Measurements from ENCODE around the gene PSME3IP1.
"Not testable (repeated sequence)": the region's sequence is repeated elsewhere in the genome, so short reads cannot be mapped to it uniquely, and the experiment has no call there.

PSME3IP1 gene

GRCh38 chr16:57194512-57194911, 8.7 kb upstream of the PSME3IP1 start:
- Histone ChIP-seq H3K27ac (ENCODE audit: low read length) (no peak overlapping the region), H3K4me1 (ENCODE audit: insufficient read depth, low read length) (no peaks in the 10 kb centered on the region), H3K36me3 (ENCODE audit: insufficient read depth, low read depth, low read length) (no peaks in the 10 kb centered on the region), H3K9ac (ENCODE audit: low read depth, low read length) (no peak overlapping the region), H3K9me3 (ENCODE audit: insufficient read depth, low read depth, low read length) (no peaks in the 10 kb centered on the region), H3K27me3 (ENCODE audit: insufficient read depth, low read length) (no peaks in the 10 kb centered on the region), H3K4me3 (ENCODE audit: low read length) (no peak overlapping the region)

GRCh38 chr16:57192720-57193486, 7.1 kb upstream of the PSME3IP1 start:
- no peaks in the 10 kb centered on the region for H3K36me3 ChIP-seq (ENCODE audit: insufficient read depth, low read depth, low read length)
- peaks cover under 1% of the 10 kb centered on the region; the same call in 1 of the 2 replicates for H3K4me1 ChIP-seq (ENCODE audit: insufficient read depth, low read length)
- H3K4me3 ChIP-seq (ENCODE audit: low read length) = no peak overlapping the region
- no peak overlapping the region for H3K27ac ChIP-seq (ENCODE audit: low read length)
- no peaks in the 10 kb centered on the region for H3K9me3 ChIP-seq (ENCODE audit: insufficient read depth, low read depth, low read length)
- no peak overlapping the region for H3K9ac ChIP-seq (ENCODE audit: low read depth, low read length)
- no peaks in the 10 kb centered on the region for H3K27me3 ChIP-seq (ENCODE audit: insufficient read depth, low read length)

GRCh38 chr16:57192146-57192545, 6.3 kb upstream of the PSME3IP1 start:
- H3K4me3 ChIP-seq (ENCODE audit: low read length) = no peak overlapping the region
- no peak overlapping the region for H3K27ac ChIP-seq (ENCODE audit: low read length)
- no peaks in the 10 kb centered on the region for H3K36me3 ChIP-seq (ENCODE audit: insufficient read depth, low read depth, low read length)
- peaks cover 4% of the 10 kb centered on the region; the same call in 1 of the 2 replicates for H3K4me1 ChIP-seq (ENCODE audit: insufficient read depth, low read length)
- H3K27me3 ChIP-seq (ENCODE audit: insufficient read depth, low read length) = no peaks in the 10 kb centered on the region
- H3K9me3 ChIP-seq (ENCODE audit: insufficient read depth, low read depth, low read length) = no peaks in the 10 kb centered on the region
- 0 out of 2 replicates have a peak overlapping the region, but pooled peaks have one; percentile 18 for H3K9ac ChIP-seq (ENCODE audit: low read depth, low read length)

GRCh38 chr16:57191056-57191571, 5.3 kb upstream of the PSME3IP1 start:
- Histone ChIP-seq H3K4me1 (ENCODE audit: insufficient read depth, low read length) (peaks cover 4% of the 10 kb centered on the region; the same call in 1 of the 2 replicates), H3K27me3 (ENCODE audit: insufficient read depth, low read length) (no peaks in the 10 kb centered on the region), H3K27ac (ENCODE audit: low read length) (no peak overlapping the region), H3K4me3 (ENCODE audit: low read length) (no peak overlapping the region), H3K9ac (ENCODE audit: low read depth, low read length) (no peak overlapping the region), H3K36me3 (ENCODE audit: insufficient read depth, low read depth, low read length) (no peaks in the 10 kb centered on the region), H3K9me3 (ENCODE audit: insufficient read depth, low read depth, low read length) (no peaks in the 10 kb centered on the region)

GRCh38 chr16:57190136-57190535, 4.3 kb upstream of the PSME3IP1 start:
- Histone ChIP-seq H3K9me3 (ENCODE audit: insufficient read depth, low read depth, low read length) (no peaks in the 10 kb centered on the region), H3K9ac (ENCODE audit: low read depth, low read length) (no peak overlapping the region), H3K4me3 (ENCODE audit: low read length) (no peak overlapping the region), H3K27me3 (ENCODE audit: insufficient read depth, low read length) (no peaks in the 10 kb centered on the region), H3K27ac (ENCODE audit: low read length) (no peak overlapping the region), H3K4me1 (ENCODE audit: insufficient read depth, low read length) (peaks cover 4% of the 10 kb centered on the region; the same call in 1 of the 2 replicates), H3K36me3 (ENCODE audit: insufficient read depth, low read depth, low read length) (no peaks in the 10 kb centered on the region)

- not testable (repeated sequence) for H3K4me1 ChIP-seq (ENCODE audit: insufficient read depth, low read length); H3K27ac ChIP-seq (ENCODE audit: low read length); H3K27me3 ChIP-seq (ENCODE audit: insufficient read depth, low read length); H3K9ac ChIP-seq (ENCODE audit: low read depth, low read length); H3K4me3 ChIP-seq (ENCODE audit: low read length); H3K9me3 ChIP-seq (ENCODE audit: insufficient read depth, low read depth, low read length); H3K36me3 ChIP-seq (ENCODE audit: insufficient read depth, low read depth, low read length)
Observed at GRCh38 chr16:57189527-57189926, 3.7 kb upstream of the PSME3IP1 start.

- H3K4me3 ChIP-seq (ENCODE audit: low read length) = no peak overlapping the region
- H3K36me3 ChIP-seq (ENCODE audit: insufficient read depth, low read depth, low read length) = no peaks in the 10 kb centered on the region
- H3K4me1 ChIP-seq (ENCODE audit: insufficient read depth, low read length) = peaks cover 9% of the 10 kb centered on the region; the same call in 1 of the 2 replicates
- no peak overlapping the region for H3K27ac ChIP-seq (ENCODE audit: low read length)
- H3K27me3 ChIP-seq (ENCODE audit: insufficient read depth, low read length) = no peaks in the 10 kb centered on the region
- no peaks in the 10 kb centered on the region for H3K9me3 ChIP-seq (ENCODE audit: insufficient read depth, low read depth, low read length)
- H3K9ac ChIP-seq (ENCODE audit: low read depth, low read length) = no peak overlapping the region
Observed at GRCh38 chr16:57188711-57189002, 2.8 kb upstream of the PSME3IP1 start.

GRCh38 chr16:57187902-57188710, 2.3 kb upstream of the PSME3IP1 start:
- peak overlapping the region; percentile 91; the same call in 1 of the 2 replicates for H3K9ac ChIP-seq (ENCODE audit: low read depth, low read length)
- H3K9me3 ChIP-seq (ENCODE audit: insufficient read depth, low read depth, low read length); H3K4me1 ChIP-seq (ENCODE audit: insufficient read depth, low read length); H3K27me3 ChIP-seq (ENCODE audit: insufficient read depth, low read length); H3K36me3 ChIP-seq (ENCODE audit: insufficient read depth, low read depth, low read length); H3K27ac ChIP-seq (ENCODE audit: low read length): not testable (repeated sequence)
- peak overlapping the region; percentile 99 for H3K4me3 ChIP-seq (ENCODE audit: low read length)

- Histone ChIP-seq H3K4me3 (ENCODE audit: low read length) (peak overlapping the region; percentile 99), H3K36me3 (ENCODE audit: insufficient read depth, low read depth, low read length) (no peaks in the 10 kb centered on the region), H3K27ac (ENCODE audit: low read length) (peak overlapping the region; percentile 45), H3K9ac (ENCODE audit: low read depth, low read length) (peak overlapping the region; percentile 91), H3K4me1 (ENCODE audit: insufficient read depth, low read length) (peaks cover 9% of the 10 kb centered on the region; the same call in 1 of the 2 replicates), H3K9me3 (ENCODE audit: insufficient read depth, low read depth, low read length) (no peaks in the 10 kb centered on the region), H3K27me3 (ENCODE audit: insufficient read depth, low read length) (no peaks in the 10 kb centered on the region)
Observed at GRCh38 chr16:57186872-57187854, 1.3 kb upstream of the PSME3IP1 start.

GRCh38 chr16:57185446-57185944, 344 bp downstream of the PSME3IP1 start:
- Histone ChIP-seq H3K4me3 (ENCODE audit: low read length) (peak overlapping the region; percentile 99), H3K4me1 (ENCODE audit: insufficient read depth, low read length) (peaks cover 16% of the 10 kb centered on the region; the same call in 1 of the 2 replicates), H3K27me3 (ENCODE audit: insufficient read depth, low read length) (no peaks in the 10 kb centered on the region), H3K9ac (ENCODE audit: low read depth, low read length) (peak overlapping the region; percentile 96), H3K27ac (ENCODE audit: low read length) (peak overlapping the region; percentile 72), H3K9me3 (ENCODE audit: insufficient read depth, low read depth, low read length) (no peaks in the 10 kb centered on the region), H3K36me3 (ENCODE audit: insufficient read depth, low read depth, low read length) (no peaks in the 10 kb centered on the region)
